HG03097 (cell line): ENCODE results near the gene CAPN3.

ENCODE experiments used
- ATAC-seq: cut with Tn5 transposase; IDR thresholded peaks from one replicate; pipeline ENCODE4 v1.9.1; 2021; ENCODE audit not compliant: unreplicated experiment, low FRiP score

Gene CAPN3

DNA sequence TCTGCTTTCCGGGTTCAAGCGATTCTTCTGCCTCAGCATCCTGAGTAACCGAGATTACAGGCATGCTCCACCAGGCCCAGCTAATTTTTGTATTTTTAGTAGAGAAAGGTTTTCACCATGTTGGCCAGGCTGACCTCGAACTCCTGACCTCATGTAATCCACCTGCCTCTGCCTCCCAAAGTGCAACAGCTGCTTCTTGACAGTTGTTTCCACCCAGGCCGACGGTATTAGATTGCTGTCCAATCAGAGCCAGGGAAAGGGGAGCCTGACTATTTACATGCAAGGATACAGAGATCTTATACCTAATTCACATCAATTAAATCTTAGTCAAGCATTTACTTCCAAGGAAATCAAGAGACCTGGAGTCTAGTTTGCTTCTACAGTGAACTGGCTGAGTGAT is 4.0 kb upstream of the CAPN3 start:
- no peak for ATAC-seq

GRCh38 chr15:42356851-42357250 is 2.5 kb upstream of the CAPN3 start:
- ATAC-seq: no peak

- ATAC-seq: no peak
These were observed 1.2 kb upstream of the CAPN3 start for GRCh38 chr15:42358141-42358540.

GRCh38 chr15:42359985-42360384 is 684 bp downstream of the CAPN3 start:
- no peak for ATAC-seq

DNA sequence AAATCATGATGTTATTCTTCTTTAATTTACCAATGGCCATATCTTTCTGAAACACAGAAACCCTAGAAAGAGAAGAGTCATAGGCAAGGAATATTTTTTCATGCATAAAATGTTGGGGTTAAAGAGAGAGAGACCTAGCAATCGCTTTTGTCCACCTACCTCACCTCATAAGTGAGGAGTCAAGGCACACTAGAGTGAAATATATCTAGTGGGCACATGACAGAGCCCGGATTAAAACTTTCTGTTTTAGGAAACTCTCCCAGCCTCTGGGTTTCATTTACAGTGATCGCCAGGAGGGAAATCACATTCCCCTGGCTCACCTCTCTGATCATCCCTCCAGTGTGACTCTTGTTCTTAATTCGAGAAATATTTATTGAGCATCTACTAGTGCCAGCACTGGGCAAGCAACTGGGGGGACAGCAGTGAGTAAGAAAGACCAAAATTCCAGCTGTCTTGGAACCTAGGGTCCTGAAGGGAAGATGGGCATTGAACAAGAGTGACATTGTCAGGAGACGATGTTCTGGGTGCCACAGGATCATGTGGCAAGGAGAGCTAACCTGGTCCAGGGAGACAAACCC is 1.3 kb downstream of the CAPN3 start:
- ATAC-seq: no peak

- no peak for ATAC-seq
These were observed 4.2 kb downstream of the CAPN3 start for GRCh38 chr15:42363487-42363886.

DNA sequence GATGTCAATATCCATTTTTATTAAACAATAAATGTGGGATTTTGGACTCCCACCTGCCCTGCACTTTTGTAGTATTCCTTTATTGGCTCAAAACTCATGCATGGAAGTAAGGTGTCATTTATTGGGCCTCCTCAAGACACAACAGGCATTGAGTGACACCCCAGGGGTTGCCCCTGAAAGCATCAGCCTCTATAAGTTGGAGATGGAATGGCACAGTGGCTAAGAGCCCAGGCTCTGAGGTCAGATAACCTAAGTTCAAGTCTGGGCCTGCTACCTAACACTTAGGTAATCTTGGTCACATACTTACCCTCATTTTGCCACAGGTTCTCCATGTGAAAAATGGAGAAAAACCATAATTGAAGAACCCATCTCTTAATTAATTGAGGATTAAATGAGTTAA is 4.6 kb downstream of the CAPN3 start:
- no peak for ATAC-seq

DNA sequence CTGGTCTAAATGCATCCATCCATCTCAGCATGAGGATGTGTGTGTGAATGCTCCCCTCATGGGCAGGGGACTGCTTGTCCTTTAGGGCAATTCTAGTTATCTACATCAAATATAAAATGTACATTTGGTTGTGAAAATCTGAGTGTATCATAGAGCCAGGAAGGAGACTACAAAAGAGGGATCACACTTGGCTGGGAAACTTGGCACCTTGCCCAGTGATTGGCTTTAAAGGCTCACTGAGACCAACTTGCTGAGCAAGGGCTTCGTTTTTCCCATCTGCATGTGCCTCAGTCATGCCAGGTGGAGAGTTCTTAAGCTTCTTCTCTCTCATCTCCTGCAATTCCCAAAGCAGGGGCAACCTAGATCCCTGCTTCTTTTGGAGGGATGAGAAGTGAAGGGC is 5.2 kb downstream of the CAPN3 start:
- ATAC-seq: no peak

GRCh38 chr15:42365921-42366550 is 6.7 kb downstream of the CAPN3 start:
- no peak for ATAC-seq

- ATAC-seq: no peak
These were observed 7.7 kb downstream of the CAPN3 start for GRCh38 chr15:42367041-42367440.

- no peak for ATAC-seq
These were observed 8.8 kb downstream of the CAPN3 start for GRCh38 chr15:42368096-42368495.

DNA sequence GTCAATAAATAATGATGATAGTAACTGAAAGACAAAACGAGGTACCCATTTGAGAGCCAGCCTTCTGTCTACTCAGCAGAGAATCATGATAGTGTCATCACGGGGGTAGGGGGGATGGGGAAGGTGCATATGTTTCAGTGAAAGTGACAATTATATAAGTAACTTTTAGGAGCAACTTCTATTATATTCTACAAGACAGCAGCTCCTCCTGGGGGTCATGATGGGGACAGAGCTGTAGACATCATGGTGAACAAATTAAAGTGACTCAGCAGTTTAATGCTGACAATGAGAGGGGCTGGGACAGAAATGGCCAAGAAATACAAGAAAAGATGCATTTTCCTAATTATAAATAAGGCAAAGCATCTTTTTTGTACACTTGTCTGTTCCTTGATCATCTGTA is 11.8 kb downstream of the CAPN3 start:
- ATAC-seq: no peak

DNA sequence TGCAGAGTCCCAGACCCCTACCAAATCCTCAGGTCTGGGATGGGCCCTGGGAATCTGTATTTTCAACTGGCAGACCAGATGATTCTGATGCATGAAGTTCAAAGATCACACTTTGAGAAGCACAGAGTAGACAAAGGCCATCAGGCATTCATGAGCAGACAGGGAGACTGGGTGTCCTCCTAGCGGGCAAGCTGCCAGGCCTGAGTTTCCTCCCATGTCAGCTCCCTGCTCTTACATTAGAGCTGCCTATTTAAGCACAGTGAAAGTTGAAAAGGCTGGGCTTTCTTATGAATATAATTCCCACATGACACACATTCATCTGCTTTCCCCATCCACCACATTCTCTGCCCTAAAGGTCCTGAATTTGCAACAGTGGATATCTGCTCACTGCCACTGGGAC is 14.0 kb downstream of the CAPN3 start:
- ATAC-seq: no peak

- ATAC-seq: no peak
These were observed 14.6 kb downstream of the CAPN3 start for GRCh38 chr15:42373936-42374335.

GRCh38 chr15:42374810-42375209 is 15.5 kb downstream of the CAPN3 start:
- no peak for ATAC-seq

DNA sequence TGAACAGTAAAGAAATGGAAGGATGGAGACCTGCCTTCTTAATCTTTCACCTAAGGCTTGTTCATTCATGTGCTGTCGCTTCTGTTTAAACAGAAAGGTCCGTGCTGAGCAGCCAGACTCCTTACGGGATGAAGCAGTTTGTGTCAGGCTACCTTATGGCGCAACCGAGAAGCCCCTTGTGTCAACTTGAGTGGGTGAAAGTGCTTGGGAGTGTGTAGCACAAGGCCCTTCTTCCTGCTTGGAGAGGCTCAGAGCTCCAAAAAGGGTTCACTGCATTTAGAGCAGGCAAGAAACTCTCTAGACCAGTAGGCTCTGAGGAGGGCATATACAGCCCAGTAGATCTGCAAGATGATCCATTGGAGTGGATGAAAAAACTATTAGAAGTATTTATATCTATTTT is 16.0 kb downstream of the CAPN3 start:
- no peak for ATAC-seq

DNA sequence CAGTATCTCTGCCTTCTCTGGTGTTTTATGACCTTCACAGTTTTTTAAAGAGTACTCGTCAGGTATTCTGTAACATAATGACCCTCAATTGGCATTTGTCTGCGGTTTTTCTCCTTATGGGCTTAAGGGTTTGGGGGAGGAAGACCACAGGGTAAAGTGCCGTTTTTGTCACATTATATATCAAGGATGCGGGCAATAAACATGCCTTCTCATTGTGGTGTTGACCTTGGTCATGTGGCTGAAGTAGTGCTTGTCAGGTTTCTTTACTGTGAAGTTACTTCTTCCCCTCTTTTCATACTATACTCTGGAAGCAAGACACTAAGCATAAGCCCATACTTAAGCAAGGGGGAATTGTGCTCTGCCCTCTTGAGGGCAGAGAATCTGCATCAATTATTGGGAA is 16.6 kb downstream of the CAPN3 start:
- ATAC-seq: no peak

- no peak for ATAC-seq
These were observed 18.7 kb downstream of the CAPN3 start for GRCh38 chr15:42378011-42378410.

- no peak for ATAC-seq
These were observed 25.3 kb downstream of the CAPN3 start for GRCh38 chr15:42384597-42384996.

DNA sequence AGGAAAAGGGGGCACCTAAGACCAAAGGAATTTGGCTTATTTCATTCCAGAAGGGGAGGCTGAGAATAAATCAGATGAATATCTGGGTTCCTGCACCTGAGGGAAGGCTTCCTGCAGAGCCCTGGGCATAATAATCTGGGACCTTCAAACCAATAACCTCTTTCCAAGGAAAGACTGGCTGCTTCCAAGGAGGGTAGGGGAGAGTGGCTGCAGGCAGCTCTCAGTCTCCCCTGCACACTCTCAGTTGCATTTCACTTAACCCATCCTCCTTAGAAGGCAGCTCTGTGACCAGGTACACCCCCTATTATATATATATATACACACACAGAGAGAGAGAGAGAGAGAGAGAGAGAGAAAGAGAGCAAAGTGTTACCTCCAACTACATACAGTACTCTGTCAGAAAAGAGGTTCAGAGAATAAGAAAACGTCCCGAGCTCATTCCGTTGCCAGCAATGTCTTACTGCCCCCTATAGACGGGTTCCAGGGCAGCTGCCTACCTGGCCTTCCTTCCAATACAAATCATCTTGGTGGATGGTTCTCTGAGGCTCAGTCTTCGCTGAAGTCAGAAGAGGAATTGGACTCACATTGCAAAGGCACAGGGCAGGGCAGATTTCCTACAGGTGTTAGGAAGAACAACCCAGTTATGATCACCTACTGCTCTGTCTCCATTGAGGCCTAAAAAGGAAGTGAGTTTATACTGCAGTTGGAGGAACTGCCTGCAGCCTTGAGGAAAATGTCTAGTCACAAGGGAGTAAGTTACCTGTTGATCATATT is 26.1 kb downstream of the CAPN3 start:
- ATAC-seq: no peak

DNA sequence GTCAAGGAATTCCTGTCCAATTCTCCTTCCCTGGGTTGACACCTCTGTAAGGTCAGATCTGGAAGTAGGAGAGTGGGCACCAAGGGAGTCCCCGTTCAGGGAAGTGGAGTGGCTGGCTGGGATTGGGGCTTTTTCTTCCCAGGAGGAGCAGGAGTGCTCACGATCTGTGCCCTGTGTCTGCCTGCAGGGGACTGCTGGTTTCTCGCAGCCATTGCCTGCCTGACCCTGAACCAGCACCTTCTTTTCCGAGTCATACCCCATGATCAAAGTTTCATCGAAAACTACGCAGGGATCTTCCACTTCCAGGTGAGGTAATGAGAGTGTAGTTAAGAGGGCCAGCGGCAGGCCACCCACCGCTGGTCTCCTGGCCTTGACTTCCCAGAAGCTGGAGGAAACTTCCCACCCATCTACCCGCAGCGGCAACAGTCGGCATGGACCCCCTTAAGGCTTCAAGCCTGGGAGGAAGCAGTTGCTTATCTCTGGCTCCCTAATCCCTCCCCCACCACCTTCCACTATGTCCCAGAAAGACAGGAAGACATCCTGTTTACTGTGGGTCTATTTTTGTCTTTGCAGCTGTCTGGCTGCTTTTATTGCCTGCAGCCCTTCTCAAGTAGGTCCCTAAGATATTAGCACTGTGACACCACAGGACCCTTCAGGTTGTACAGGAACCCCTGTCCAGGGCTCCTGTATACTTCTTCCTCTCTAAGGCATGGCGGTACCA is 26.8 kb downstream of the CAPN3 start:
- ATAC-seq: no peak
